HG03439 (cell line): Measurements from ENCODE around the gene ERC2.

Experiments used
- ATAC-seq: cut with Tn5 transposase; IDR thresholded peaks from one replicate; pipeline ENCODE4 v1.9.1; 2021; ENCODE audit warnings: mild to moderate bottlenecking, moderate library complexity; ENCODE audit not compliant: unreplicated experiment

The ERC2 gene

GRCh38 chr3:55725681-55726500 lies 742.4 kb downstream of the ERC2 start:
- ATAC-seq: no peak

GRCh38 chr3:55724821-55725220 lies 743.4 kb downstream of the ERC2 start:
- ATAC-seq: peak; percentile 69

DNA sequence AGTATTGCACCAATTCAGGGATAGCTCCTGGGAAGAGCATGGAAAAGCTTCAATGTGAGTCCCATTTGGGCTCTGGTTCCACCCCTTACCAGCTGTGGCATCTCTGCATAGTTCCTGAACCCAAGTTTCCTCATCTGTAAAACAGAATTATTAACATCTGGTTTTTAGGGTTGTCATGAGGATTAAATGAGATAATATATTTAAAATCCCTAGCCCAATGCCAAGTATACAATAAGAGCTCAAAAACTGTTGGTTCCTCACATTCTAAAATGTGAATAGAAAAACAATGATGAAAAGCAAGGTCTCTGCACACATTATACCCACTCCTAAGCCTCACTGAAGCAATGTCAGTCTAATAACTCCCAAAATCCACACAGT lies 743.9 kb downstream of the ERC2 start:
- ATAC-seq: no peak

GRCh38 chr3:55723653-55724406 lies 744.4 kb downstream of the ERC2 start:
- ATAC-seq: no peak

DNA sequence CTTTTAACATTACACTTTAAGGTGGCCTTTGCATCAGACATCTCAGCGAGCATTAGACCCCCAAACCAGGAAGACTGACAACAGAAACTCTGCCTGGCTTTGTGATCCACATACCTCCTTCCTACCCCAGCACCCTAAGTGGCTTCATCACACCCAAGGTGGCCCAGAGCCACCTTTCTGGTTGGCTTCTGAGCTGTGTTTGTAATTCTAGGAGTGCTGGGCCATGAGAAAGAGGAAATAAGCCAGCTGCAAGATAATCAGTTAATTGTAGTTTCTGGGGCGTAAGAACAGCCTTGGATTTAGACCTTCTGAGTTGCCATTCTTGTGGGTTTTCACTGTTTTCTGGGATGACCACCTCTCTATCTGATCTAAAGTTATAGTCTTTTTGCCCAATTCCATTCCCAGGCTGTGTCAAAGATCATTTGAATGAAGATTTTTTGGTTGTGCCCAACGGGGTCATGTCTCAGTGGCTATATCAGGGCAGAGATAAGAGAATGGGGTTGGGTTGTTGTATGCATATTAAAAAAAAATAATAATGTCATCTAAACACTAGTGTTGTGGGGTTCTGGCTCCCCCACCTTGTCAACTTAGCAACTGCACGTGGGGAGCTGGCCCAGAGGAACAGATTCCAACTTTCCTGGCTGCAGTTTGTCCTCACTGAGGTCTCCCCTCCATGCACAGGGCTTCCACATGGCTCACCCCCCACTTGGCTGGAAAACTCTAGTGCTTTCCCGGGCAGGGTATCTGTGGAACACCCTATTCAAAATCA lies 746.4 kb downstream of the ERC2 start:
- no peak for ATAC-seq

DNA sequence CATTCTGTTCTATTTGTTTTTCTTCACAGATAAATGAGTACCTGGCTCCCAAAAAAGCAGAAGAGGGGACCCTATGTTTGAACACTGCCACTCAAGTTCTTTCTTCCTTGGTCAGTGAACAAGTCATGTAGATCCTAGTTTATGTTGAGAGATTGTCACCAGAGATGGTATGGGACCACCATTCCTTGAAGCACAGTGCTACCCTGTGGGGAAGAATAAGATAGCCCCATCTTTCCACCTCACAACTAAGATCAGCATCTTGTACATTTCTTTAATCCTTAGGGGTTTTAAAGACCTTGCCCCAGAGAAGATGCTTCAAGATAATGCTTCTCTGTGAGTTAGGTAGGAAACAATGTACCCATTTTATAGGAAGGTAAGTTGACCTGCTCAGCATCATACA lies 747.7 kb downstream of the ERC2 start:
- no peak for ATAC-seq

DNA sequence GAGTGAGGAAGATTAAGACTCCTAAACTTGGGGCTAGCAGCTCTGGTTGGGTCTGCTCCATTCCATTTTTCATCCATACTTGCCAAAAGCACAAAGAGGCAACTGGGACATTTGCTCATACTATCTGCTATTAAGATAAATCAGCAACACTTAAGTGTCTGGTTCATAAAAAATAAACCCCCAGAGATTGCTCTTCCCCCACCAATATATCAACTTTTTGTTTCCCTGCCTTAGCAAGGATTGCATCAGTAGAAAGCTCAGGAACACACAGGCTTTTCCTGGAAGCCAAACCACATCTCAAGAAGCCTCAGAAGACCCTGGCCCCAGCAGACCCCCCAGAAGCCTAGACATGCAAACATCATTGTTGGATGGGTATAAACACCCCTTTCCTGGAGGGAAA lies 748.8 kb downstream of the ERC2 start:
- ATAC-seq: no peak

- ATAC-seq: no peak
These were observed 749.3 kb downstream of the ERC2 start for GRCh38 chr3:55719006-55719405.

DNA sequence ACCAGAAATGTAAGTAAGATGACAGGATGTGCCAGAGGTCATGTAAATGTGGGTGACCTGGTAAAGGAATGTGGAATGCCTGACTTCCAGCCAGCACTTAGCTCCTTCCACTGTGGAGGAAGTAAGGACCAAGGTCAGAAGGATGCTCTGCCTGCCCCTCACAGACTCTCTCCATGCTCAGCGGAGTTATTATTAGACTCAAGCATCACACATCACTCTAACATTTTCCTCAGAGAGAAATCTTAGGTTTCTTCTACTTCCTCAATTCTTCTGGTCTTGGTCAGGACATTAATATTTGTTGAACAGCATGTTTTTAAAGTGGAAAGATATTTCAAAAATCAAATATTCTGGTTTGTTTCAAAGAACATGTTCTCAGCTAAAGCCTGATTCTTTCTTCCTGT lies 749.7 kb downstream of the ERC2 start:
- no peak for ATAC-seq

GRCh38 chr3:55718074-55718473 lies 750.2 kb downstream of the ERC2 start:
- no peak for ATAC-seq

GRCh38 chr3:55717481-55717880 lies 750.8 kb downstream of the ERC2 start:
- ATAC-seq: no peak

GRCh38 chr3:55716611-55717225 lies 751.5 kb downstream of the ERC2 start:
- no peak for ATAC-seq

DNA sequence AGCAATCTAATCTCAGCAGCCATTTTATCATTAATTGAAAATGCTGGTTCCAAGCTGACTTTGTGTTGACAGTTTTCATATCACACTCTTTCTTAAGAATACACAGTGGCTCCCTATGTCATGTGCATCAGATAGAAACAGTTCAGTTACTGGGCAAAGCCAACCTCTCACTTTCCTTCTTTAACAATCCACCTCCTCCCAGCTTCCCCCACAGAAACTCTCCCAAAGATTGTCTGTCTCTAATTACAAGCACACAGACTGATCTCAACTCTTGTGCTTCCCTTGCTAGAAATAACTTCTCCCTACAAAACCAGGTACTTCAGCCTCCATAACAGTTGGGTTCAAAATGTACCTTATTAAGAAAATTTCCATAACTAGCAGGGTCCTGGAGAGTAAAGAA lies 752.2 kb downstream of the ERC2 start:
- no peak for ATAC-seq

DNA sequence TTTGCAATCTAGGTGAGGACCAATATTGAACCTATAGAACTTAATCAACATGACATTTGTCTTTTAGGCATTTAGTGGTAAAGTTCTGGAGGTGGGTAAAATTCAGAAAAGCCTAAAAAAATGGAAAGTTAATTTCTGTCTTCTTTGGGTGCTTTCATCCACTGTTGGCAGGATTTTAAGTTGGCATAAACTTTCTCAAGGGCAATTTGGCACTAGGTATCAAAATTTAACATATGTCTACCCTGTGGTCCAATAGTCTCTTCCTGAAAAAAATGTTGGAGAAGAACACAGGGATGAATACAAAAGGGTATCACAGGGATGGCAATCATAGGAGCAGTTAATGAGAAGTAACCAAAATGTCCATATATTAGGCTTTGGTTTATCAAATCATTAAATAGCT lies 754.2 kb downstream of the ERC2 start:
- ATAC-seq: no peak

DNA sequence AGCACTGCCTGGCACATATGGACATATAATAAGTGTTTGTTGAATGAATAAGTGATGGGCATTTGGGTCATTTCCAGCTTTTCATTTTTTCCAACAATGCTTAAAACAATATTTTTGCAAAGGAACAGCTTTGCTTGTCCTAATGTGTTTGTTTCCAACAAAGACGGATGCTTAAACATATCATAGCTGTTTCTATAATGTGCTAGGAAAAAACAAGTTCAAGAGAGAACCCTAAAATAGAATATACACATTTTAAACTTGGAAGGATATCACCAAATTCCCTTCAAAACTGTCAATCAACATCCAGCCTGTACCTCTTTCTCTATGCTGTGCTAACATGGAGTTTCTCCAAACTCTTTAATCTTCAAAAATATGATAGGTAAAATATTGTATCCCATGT lies 756.6 kb downstream of the ERC2 start:
- no peak for ATAC-seq

DNA sequence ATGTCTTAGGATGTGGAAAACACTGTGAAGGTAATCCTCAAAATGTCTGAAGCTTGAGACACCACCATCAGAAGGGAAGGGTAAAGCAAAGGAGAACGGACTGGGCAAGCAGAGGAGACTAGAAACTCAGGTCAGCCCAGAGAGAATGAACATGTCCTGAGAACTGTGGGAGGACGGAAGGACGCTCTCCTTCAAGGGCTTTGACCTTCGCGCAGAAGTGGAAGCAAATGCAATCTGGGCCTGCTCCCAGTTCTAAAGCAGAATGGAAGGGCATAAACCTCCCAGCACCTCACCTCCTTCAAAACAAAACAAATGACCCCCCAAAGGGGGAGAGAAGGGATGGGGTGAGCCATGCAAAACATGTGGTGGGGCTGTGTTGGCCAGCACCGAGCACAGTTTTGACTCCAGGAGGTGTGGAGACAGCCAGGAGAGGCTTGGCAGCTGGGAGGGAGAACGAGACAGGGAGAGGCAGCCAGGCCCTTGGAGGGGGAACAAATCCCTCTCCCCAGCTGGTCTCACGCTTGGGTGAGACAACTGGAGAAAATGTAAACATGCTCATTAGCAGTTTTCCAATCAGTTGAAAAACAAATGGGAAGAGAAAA lies 758.8 kb downstream of the ERC2 start:
- no peak for ATAC-seq

- ATAC-seq: no peak
These were observed 759.3 kb downstream of the ERC2 start for GRCh38 chr3:55708921-55709320.

DNA sequence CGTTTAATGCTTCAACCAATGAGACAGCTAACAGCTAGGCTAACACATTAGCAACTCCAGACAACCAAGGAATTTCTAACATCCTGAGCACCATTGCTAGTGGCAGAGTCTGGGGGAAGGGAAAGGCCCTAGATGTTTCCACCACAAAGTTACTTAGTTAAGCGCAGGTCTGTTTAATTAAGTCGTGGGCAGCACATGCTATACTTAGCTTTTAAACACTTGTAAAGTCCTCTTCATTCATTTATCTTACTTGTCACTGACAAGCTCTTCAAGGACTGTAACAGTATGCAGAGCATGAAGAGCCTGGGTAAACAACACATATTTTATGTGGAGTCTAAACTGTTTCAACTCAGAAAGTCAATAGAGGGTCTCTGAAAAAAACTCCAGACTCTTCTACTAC lies 760.0 kb downstream of the ERC2 start:
- ATAC-seq: no peak

DNA sequence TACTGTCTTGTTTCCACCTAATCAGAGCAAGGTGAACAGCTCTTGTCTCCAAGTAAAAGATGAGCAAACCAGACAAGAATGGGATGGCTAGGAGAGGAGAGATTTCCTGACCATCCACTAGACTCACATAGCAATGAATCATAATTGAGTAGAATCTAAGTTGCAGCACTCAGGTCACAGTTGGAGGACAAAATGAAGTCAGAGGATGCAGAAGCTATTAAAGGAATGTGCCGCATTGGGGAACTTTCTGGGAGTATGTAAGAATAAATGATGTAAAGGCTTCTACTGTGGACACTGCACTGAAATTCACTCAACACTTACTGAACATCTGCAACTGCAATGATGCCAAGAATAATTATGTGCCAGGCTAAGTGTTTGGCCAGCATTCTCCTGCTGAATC lies 763.7 kb downstream of the ERC2 start:
- no peak for ATAC-seq

GRCh38 chr3:55702822-55703221 lies 765.4 kb downstream of the ERC2 start:
- ATAC-seq: no peak

- no peak for ATAC-seq
These were observed 766.3 kb downstream of the ERC2 start for GRCh38 chr3:55701997-55702396.
